Effector memory CD4-positive, alpha-beta T cell (primary cell): ENCODE results near the gene SMIM23.

Source experiments
- DNase-seq, 3 donors: peaks; one replicate each; pipeline ENCODE4 v3.0.0-alpha.2; 2020
- H3K27ac ChIP-seq: 2 replicates; pipeline ENCODE4 v1.7.0; 2013; ENCODE audit warnings: mild to moderate bottlenecking, low read length, moderate library complexity; ENCODE audit not compliant: insufficient read depth, poor library complexity, severe bottlenecking
- H3K27me3 ChIP-seq: replicated peaks from 2 replicates; pipeline ENCODE4 v1.7.0; 2013; ENCODE audit warnings: mild to moderate bottlenecking, low read length; ENCODE audit not compliant: insufficient read depth, control insufficient read depth, poor library complexity, severe bottlenecking
- H3K36me3 ChIP-seq: 2 replicates; pipeline ENCODE4 v1.7.0; 2013; ENCODE audit warnings: mild to moderate bottlenecking, low read length, moderate library complexity; ENCODE audit not compliant: control insufficient read depth, insufficient read depth
- H3K4me1 ChIP-seq: 2 replicates; pipeline ENCODE4 v1.7.0; 2013; ENCODE audit warnings: low read length, mild to moderate bottlenecking; ENCODE audit not compliant: control insufficient read depth, insufficient read depth, poor library complexity, severe bottlenecking
- H3K4me3 ChIP-seq: 2 replicates; pipeline ENCODE4 v1.7.0; 2013; ENCODE audit warnings: low read length, low read depth, mild to moderate bottlenecking; ENCODE audit not compliant: insufficient read depth, poor library complexity, severe bottlenecking
- H3K9me3 ChIP-seq: 2 replicates; pipeline ENCODE4 v1.7.0; 2013; ENCODE audit warnings: mild to moderate bottlenecking, low read length, moderate library complexity; ENCODE audit not compliant: control insufficient read depth

Gene SMIM23

GRCh38 chr5:171790408-171790807, 4.8 kb downstream of the SMIM23 start:
- DNase-seq, result no peak
- no peak overlapping the region for H3K27ac ChIP-seq
- no peaks in the 10 kb centered on the region for H3K27me3 ChIP-seq
- no peaks in the 10 kb centered on the region for H3K9me3 ChIP-seq
- H3K4me1 ChIP-seq, result no peaks in the 10 kb centered on the region
- no peaks in the 10 kb centered on the region for H3K36me3 ChIP-seq
- H3K4me3 ChIP-seq, result no peak overlapping the region

- H3K4me1 ChIP-seq, result no peaks in the 10 kb centered on the region
- H3K4me3 ChIP-seq, result no peak overlapping the region
- no peak for DNase-seq
- H3K27me3 ChIP-seq, result no peaks in the 10 kb centered on the region
- no peaks in the 10 kb centered on the region for H3K36me3 ChIP-seq
- no peak overlapping the region for H3K27ac ChIP-seq
- no peaks in the 10 kb centered on the region for H3K9me3 ChIP-seq
Measured at GRCh38 chr5:171794470-171794960, 8.9 kb downstream of the SMIM23 start.

- Histone ChIP-seq H3K27me3 (no peaks in the 10 kb centered on the region), H3K4me3 (no peak overlapping the region), H3K4me1 (no peaks in the 10 kb centered on the region), H3K9me3 (no peaks in the 10 kb centered on the region), H3K27ac (no peak overlapping the region), H3K36me3 (no peaks in the 10 kb centered on the region)
- no peak for DNase-seq
Measured at GRCh38 chr5:171795381-171795780, 9.8 kb downstream of the SMIM23 start.

- Histone ChIP-seq H3K9me3 (no peaks in the 10 kb centered on the region), H3K4me3 (no peak overlapping the region), H3K27me3 (no peaks in the 10 kb centered on the region), H3K4me1 (no peaks in the 10 kb centered on the region), H3K27ac (no peak overlapping the region), H3K36me3 (no peaks in the 10 kb centered on the region)
- no peak for DNase-seq
Measured at GRCh38 chr5:171796436-171796835, 10.8 kb downstream of the SMIM23 start.

- H3K27me3 ChIP-seq, result no peaks in the 10 kb centered on the region
- no peak overlapping the region for H3K4me3 ChIP-seq
- no peaks in the 10 kb centered on the region for H3K36me3 ChIP-seq
- no peaks in the 10 kb centered on the region for H3K9me3 ChIP-seq
- no peaks in the 10 kb centered on the region for H3K4me1 ChIP-seq
- H3K27ac ChIP-seq, result no peak overlapping the region
- DNase-seq, result no peak
Measured at GRCh38 chr5:171797543-171797942, 11.9 kb downstream of the SMIM23 start.

- H3K36me3 ChIP-seq, result no peaks in the 10 kb centered on the region
- no peaks in the 10 kb centered on the region for H3K27me3 ChIP-seq
- no peak overlapping the region for H3K4me3 ChIP-seq
Measured at GRCh38 chr5:171798418-171798817, 12.8 kb downstream of the SMIM23 start.

GRCh38 chr5:171801839-171802238, 16.2 kb downstream of the SMIM23 start:
- H3K4me3 ChIP-seq, result no peak overlapping the region
- no peaks in the 10 kb centered on the region for H3K9me3 ChIP-seq
- no peak overlapping the region for H3K27ac ChIP-seq
- H3K4me1 ChIP-seq, result no peaks in the 10 kb centered on the region
- no peaks in the 10 kb centered on the region for H3K36me3 ChIP-seq
- H3K27me3 ChIP-seq, result no peaks in the 10 kb centered on the region
- DNase-seq, result no peak

More at GRCh38 chr5:171798418-171798817, 12.8 kb downstream of the SMIM23 start:
- Histone ChIP-seq H3K27ac (no peak overlapping the region), H3K4me1 (no peaks in the 10 kb centered on the region), H3K9me3 (no peaks in the 10 kb centered on the region)
- DNase-seq, result no peak

- H3K27ac ChIP-seq, result no peak overlapping the region
- no peaks in the 10 kb centered on the region for H3K9me3 ChIP-seq
- no peak for DNase-seq
- H3K27me3 ChIP-seq, result no peaks in the 10 kb centered on the region
- H3K4me1 ChIP-seq, result no peaks in the 10 kb centered on the region
- H3K36me3 ChIP-seq, result no peaks in the 10 kb centered on the region
- H3K4me3 ChIP-seq, result no peak overlapping the region
Measured at GRCh38 chr5:171805746-171806145, 20.1 kb downstream of the SMIM23 start.

- no peaks in the 10 kb centered on the region for H3K27me3 ChIP-seq
- H3K9me3 ChIP-seq, result no peaks in the 10 kb centered on the region
- no peak overlapping the region for H3K27ac ChIP-seq
- H3K4me1 ChIP-seq, result no peaks in the 10 kb centered on the region
- no peaks in the 10 kb centered on the region for H3K36me3 ChIP-seq
- no peak overlapping the region for H3K4me3 ChIP-seq
- no peak for DNase-seq
Measured at GRCh38 chr5:171806976-171807747, 21.5 kb downstream of the SMIM23 start.

- H3K27ac ChIP-seq, result no peak overlapping the region
- H3K4me3 ChIP-seq, result no peak overlapping the region
- H3K4me1 ChIP-seq, result no peaks in the 10 kb centered on the region
- H3K36me3 ChIP-seq, result no peaks in the 10 kb centered on the region
- H3K9me3 ChIP-seq, result no peaks in the 10 kb centered on the region
- H3K27me3 ChIP-seq, result no peaks in the 10 kb centered on the region
- no peak for DNase-seq
Measured at GRCh38 chr5:171808453-171808852, 22.8 kb downstream of the SMIM23 start.
